GM18951 (cell line): ENCODE data around the gene SNX14.

ENCODE experiments used
- POLR2A ChIP-seq: IDR thresholded peaks from 4 replicates; pipeline ENCODE4 v1.6.1; 2011; ENCODE audit warnings: mild to moderate bottlenecking; ENCODE audit not compliant: insufficient read length, insufficient read depth; ENCODE audit errors: extremely low read depth
- in situ Hi-C: fragments of 300-500 bp; cut with MboI; formaldehyde crosslinking; loops from one replicate; pipeline ENCODE4 v1.12.0; 2022; ENCODE audit warnings: low sequenced_read_pairs, mixed read lengths, inconsistent platforms; ENCODE audit not compliant: unreplicated experiment

The SNX14 gene

GRCh38 chr6:85473748-85474147, 119.9 kb downstream of the SNX14 start:
- TF ChIP-seq POLR2A: no peak
- in situ Hi-C loops: no loop called here

DNA sequence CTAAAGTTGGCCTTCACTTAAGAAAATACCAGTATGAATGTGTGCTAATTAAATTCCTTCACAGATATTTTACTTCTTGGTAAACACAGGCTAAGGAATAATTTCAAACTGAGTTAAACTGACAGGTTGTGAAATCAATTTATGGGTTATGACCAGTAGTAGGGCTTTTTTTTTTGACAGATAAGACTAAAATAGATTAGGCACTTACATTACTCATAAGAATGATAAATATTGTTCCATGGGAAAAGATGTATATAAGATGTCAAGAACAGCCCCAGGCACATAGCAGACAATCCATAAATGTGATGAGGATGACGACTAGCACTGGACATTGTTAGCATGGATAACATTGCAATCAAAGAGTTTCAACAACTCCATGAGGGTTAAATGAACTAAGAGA, 120.9 kb downstream of the SNX14 start:
- TF ChIP-seq POLR2A: no peak
- in situ Hi-C loops: no loop called here

DNA sequence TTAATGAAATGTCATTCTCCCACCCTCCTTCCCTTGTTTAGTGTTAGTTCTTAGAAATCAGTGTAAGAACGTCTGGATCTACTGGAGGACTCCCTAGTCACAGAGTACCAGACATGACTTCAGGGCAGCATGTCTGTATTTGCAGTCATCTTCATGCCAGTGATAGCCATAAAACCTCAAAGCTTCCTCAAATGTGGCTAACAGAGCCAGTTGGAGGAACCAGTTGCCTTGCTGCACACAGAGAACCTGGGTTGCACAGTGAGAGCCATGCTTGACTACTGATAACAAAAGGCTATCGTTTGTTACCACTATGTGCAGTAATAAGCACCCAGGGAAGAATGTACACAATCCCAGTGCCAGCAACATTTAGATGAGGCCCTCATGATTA, 123.6 kb downstream of the SNX14 start:
- TF ChIP-seq POLR2A: no peak
- in situ Hi-C loops: no loop called here

DNA sequence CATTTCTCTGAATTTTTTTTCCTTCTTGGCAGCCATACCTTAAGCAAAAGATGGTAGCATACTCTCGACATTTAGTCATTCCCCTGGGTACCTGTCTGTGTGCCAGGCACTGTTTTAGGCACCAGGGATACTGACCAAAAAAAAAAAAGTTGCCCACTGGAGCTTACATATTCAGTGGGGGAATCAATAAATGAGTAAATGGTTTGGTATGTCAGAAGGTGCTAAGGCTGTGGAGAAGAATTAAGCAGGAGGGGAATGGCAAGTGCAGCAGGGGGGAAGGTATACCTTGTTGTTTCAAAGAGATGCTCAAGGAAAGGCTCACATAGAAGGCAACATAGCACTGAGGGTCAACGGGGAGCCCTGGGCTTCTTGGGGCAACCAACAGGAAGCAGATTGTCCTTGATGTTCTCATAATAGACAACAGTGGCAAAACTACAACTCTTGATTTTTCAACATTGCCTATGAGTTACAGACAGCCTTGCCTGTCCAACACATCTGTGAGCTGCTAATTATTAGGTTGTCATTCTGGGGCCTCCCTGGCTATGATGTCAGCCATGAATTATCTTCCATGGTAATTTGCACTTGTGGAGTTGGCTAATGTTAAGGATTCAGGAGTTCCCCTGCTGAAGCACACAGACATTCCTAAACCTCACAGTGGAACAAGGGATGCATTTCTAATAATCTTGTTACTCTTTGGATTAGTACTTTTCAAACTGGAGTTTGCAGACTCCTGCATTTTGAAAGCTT, 124.2 kb downstream of the SNX14 start:
- in situ Hi-C loops: no loop called here
- no peak for TF ChIP-seq POLR2A

GRCh38 chr6:85468326-85468725, 125.3 kb downstream of the SNX14 start:
- in situ Hi-C loops: no loop called here
- TF ChIP-seq POLR2A: no peak

GRCh38 chr6:85465762-85466161, 127.9 kb downstream of the SNX14 start:
- no peak for TF ChIP-seq POLR2A
- in situ Hi-C loops: no loop called here

DNA sequence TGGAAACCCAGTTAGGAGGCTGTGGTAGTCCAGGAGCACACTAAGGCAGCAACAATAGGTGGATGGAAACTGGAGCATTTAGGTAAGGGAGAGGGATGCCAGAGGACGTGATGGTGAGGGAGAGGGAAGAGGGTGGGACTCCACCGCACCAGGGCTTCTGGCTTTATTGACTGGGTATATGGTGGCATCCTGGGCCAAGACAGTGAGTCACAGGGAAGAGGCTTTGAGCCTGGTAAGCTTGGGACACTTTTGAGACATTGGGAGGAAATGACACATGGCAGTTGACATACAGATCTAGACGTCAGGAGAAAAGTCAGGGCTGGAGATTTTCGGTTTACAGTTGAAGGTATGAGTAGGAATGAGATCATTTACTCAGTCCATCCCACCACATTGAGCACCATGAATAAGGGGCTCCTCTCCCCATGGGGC, 128.9 kb downstream of the SNX14 start:
- TF ChIP-seq POLR2A: no peak
- in situ Hi-C loops: no loop called here

GRCh38 chr6:85464260-85464644, 129.4 kb downstream of the SNX14 start:
- no peak for TF ChIP-seq POLR2A
- in situ Hi-C loops: no loop called here

- TF ChIP-seq POLR2A: no peak
- in situ Hi-C loops: no loop called here
Measured at GRCh38 chr6:85463621-85464259, 129.9 kb downstream of the SNX14 start.

DNA sequence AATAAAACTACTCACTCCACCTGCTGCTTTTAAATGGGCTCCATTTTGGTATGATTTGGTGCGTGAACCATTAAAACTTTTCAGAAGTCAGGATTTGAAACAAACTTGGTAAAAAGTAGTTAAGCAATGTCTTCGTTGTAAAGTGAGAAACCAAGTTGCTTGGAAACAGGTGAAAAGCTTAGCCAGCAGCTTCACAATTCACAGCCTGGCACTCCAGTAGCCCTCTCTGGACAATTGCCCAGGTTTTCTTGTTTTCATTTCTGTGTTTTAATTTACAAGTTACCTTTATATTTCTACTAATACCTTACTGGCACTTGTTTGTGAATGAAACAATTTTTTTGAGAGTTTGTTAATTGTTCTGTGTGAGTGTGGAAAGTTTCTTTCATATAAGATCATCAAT, 131.0 kb downstream of the SNX14 start:
- TF ChIP-seq POLR2A: no peak
- in situ Hi-C loops: no loop called here

DNA sequence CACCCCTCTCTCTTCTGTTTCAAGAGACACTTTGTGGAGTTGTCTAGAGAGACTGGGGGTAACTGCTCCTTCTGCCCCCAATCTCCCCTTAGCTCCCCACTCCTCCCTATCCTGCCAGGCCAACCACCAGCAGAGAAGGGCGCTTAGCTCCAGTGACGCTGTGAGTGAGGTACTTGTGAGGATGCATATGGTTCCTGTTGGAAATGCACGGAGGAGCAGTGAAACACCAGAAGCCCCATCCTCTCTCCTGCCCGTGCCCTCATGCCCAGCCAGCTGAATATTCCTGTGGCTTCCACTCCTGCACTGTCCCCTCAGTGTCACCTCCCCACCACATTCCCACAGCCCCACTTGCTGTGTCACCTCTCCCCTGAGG, 131.9 kb downstream of the SNX14 start:
- TF ChIP-seq POLR2A: no peak
- in situ Hi-C loops: no loop called here

GRCh38 chr6:85460921-85461797, 132.5 kb downstream of the SNX14 start:
- TF ChIP-seq POLR2A: no peak
- in situ Hi-C loops: no loop called here

DNA sequence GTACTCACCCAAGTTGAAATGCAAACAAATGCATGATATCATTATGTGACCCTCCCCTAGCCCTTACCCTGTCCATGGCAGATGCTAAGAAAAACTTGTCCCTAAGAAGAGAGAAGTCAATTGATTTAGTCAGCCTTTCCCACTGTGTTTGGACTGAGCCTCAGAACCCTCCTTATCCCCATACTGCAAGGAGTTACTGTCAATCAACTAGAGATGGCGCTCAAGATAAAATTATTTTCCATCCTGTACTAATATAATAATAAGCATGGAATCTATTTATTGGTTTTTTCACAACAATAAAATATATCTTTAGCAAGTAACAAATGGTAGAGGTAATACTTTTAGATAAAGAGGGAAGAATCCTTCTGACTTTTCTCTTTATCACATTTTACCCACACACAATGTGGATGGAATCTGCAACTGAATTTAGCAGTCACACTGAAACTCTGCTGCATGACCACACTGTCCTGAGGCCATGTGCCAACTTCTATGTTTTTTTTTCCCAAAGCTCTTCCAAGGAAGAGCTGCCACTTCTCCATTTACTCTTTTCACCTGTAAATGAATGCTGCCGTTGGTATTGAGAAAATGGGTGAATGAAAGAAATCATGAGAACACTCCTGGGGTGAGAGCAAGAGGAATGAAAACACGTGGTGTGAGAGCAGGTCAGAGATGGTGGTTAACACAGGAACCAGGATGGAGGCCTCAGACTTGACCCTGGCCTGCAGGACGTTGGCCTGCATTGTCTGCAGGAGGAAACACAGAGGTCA, 133.3 kb downstream of the SNX14 start:
- no peak for TF ChIP-seq POLR2A
- in situ Hi-C loops: no loop called here
